Stimulated activated naive CD4-positive, alpha-beta T cell (primary cell): ENCODE data around the gene NAT9.

Source experiments
- DNase-seq, 6 experiments: peaks; one replicate each; lab custom pipeline; 2025; lab: John Stamatoyannopoulos, UW

The NAT9 gene

DNA sequence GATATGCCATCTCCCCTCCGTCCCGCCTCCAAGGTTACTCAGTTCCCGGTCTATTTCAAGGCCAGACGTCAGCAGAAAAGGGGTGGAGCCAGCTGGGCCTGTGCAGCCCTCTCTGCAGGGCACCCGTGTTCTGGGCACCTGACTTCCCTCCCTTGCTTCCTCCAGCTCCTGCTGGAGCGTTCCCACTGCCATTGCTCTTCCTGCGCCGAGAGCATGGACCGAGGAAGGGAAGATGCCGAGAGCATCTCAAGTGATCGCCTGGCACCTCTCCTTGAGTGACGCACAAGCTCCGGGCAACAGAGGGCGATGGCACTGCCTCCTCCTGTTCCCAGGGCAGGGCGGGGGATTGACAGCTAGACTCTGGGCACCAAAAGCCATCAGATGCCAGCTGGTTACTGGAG, 29.4 kb upstream of the NAT9 start:
- no peak for DNase-seq

DNA sequence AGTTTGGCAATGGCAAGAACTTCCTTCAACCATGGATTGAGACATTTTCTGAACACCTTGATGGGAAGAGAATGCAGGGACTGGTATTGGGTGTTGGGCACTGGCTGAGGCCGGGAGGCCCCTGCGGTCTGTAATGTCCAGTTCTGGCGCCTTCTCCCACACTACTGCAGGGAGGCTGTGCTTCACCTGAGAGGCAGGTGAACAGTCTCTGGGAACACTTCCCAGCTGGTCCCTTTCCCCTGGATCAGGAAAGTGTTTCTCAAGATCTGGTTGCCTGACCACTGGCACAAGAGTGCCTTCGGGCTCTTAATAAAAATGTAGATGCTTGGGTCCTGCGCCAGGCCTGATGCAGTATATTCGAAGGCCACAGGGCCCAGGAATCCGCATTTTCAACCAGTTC, 28.5 kb upstream of the NAT9 start:
- no peak for DNase-seq

DNA sequence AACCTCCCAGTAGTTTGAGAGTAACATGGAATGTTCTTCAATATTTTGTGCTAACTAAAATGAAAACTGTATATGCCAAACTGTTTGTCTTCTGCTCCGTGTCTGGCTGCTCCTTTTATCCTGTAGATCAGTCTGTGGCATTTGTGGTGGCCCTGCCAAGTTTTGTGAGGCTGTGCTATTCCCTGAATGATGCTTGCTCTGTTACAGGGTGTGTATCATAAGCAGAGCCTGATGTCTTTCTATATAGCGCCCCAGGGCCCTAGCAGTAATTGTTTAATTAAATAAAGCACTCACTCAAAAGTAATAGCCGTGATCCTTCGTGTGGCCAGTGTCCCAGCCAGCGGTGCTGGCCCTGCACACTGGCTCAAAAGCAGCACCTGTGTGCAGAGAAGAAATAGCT, 27.8 kb upstream of the NAT9 start:
- no peak for DNase-seq

DNA sequence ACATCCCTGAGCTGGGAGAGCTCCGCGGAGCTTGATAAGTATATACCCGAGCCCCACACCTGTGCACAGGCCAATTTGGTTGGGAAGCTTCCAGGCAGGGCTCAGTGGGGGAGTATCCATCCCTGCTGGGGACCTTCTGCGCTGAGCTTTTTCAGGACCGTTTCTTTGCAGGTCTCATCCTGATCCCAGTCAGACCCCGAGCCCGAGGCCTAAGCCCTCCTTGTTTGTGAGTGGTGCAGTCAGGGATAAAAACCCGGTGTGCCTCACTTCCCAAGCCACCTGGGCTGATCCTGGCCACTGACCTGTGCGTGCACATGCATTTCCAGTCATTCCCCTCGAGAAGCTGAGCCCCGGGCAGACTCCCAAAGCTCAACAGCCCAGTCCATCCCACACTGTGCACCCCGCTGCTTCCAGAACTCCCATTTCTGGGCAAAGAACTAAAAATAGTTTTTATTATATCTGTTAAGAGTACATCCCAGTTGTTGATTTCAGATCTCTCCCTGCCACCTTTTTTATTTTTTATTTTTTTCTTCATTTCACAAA, 27.3 kb upstream of the NAT9 start:
- DNase-seq = no peak

DNA sequence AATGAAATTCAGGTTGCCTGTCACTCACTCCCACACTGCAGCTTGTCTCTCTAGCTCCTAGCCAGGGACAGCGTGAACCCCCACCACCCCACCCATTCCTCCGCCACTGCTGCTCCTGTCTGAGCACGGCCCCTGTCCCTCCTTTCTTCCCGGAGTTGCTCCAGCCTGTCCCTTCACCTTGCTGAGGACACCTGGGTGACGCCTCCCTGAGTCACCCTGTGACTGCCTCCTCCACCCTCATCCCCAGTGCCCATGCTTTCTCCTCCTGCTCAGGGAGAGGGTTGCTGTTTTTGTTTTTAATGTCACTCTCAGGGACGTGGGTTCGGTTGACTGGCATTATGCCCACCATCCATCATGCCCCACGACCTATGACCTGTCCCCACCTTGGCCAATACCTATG, 25.8 kb upstream of the NAT9 start:
- no peak for DNase-seq

DNA sequence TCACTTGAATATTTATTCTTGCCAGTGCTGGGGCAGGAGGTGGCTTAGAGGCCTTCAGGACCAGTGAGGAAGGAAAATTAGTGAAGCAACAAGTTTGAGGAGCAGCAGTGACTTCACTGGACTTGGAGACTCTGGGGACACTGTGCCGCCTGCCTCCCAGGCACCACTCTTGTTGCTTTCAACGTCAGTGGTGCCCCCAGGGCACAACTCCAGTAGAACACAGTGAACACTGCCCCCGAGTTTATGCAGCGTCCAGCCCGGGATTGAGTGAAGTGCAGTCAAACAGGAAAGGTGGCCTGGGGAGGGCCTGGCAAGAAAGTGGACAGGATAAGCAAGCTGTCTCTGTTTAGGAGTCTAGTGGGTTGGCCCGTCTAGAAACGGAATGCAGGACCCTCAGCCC, 24.4 kb upstream of the NAT9 start:
- no peak for DNase-seq

DNA sequence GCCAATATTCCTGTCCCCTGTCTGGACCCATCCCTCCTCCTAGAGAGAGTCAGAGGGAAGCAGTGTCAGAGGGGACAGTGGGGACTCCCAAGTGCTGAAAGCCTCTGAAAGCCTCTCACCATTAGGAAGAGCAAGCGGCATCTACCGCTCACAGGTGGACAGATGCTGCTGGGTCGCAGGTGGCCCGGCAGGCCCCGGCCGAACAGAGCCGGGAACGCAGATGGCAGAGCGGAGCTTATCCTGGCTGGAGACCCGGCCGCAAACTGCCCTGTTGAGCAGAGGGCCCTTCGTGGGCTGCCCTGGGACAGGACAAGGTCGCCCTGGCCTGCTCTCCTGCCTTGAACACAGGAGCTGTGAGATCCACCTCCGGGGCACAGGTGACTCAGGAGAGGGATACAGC, 23.0 kb upstream of the NAT9 start:
- no peak for DNase-seq

DNA sequence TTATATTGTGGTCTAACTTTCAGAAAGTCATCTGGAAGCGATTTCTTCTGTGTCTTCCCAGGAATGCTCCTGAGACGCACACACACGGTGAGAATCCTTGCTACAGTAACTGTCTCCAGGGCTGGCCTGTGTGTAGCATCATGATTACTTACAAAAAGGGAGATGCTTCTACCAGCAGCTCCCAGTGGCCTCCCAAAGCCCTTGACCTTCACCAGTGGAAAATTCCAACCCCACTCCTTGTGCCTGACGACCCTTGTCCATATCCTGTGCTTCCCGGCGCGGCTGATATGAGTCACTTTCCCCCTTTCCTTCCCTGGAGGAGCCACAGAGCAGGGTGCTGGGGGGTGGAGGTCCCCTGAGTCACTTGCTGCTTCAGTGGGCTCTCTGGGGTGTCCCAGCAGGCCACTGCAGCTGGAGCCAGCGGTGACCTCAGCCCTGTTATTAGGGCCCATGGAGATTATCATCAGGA, 22.1 kb upstream of the NAT9 start:
- no peak for DNase-seq

DNA sequence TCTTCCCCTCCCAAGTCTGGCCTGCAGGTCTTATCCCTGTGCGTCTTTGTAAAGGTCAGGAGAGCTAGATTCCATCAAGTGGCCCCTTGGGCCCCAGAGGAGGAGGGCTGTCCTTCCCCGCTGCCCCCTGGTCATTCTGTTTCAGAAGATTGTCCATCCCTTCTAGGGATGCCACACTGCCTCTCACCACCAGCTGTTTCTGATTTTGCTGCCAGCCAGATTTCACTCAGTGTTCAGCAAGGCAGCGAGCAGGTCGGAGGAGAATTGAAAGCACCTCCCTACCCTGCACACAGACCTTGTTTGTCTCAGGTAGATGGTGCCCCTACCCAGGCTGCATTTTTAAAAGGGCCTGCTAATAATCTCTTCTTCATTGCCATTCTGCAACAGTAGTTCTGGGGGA, 21.7 kb upstream of the NAT9 start:
- no peak for DNase-seq

DNA sequence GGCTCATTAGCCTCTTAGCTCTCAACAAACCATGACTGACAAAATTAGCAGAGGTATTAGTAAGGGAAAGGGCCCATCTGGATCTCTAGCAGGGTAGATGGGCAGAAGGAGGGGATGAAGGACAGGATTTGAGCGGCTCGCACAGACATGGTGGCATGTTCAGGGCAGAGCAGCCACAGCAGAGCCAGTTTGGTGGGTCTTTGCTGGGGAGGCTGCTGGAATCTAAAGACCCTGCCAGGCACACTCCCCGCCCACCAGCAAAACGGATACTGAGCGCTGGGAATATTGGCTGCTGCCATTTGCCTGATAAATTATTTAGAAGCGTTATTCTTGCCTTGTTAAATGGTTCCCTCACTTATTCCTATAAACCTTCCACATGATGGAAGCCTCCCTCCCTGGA, 20.7 kb upstream of the NAT9 start:
- no peak for DNase-seq

DNA sequence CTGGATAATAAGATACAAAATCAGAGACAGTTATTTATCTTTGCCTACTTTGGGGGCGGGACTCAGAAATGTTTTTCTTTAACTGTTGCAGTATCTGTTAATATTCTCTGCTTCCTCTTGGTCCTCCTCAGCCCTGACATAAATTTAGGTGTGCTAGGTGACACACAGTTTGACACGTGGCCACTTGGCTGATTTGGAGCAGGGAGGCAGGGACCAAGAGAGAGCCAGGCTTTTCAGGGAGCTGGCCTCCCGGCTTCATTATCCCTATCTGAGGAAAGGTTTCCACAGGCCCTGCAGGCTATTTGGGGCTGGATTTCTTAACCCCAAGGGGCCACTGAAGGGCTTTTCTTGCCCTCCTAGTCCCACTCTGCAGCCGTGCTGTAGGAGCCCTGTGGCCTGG, 20.1 kb upstream of the NAT9 start:
- DNase-seq = no peak

DNA sequence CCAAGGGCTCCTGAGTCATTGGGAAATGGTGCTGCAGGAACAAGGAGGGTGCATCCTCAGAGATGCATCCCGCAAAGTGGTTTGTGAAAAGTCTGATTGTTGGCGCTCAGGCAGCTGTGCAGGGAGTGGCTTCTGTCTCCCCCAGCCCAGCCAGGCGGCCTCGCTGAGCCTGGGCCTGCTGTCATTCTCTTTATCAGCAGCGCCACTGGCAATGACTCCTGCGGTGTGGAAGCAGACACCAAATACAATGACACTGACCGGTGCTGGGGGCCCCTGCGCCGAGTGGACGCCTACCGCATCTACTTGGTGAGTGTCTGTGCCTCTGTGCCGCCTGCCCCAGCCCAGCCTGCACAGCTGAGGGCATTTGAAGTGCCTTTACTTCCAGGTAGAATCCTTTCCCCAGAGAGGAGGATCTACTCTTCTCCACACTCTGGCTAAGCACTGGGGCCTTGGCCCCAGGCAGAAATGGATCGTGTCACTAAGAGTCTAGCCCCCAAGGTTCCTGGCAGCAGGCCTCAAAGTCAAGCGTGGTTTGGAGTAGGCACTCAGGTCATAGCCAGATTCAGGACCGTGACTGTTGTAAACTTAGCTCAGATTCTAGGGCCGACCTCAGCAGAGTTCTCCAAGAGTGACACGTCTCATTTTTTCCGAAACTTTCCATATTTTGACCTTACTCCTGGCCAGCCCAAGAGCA, 19.3 kb upstream of the NAT9 start:
- DNase-seq = no peak

DNA sequence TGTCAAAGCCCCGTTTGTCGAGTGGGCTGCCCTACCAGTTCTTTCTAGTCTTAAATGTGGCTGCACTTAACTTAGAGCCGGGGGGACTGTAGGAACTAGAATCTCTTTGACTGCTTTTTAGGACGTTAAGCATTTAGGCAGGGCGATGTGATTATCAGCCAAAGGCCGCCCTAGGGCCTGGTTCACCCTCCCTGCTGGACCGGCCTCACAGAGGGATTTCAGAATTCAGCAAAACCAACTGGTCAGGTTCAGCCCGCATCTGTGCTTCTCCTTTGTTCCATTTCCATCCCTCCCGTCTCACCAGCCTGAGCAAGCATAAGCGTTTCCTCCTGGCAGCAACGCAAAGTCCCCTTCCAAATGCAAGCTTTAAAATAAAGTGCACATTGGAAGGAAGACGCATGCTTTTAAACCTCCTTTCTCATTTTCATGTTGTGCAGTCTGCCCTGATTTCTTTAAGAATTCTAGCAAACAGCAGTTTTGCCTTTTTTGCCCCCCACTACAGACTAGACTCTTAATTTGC, 16.5 kb upstream of the NAT9 start:
- DNase-seq = no peak

DNA sequence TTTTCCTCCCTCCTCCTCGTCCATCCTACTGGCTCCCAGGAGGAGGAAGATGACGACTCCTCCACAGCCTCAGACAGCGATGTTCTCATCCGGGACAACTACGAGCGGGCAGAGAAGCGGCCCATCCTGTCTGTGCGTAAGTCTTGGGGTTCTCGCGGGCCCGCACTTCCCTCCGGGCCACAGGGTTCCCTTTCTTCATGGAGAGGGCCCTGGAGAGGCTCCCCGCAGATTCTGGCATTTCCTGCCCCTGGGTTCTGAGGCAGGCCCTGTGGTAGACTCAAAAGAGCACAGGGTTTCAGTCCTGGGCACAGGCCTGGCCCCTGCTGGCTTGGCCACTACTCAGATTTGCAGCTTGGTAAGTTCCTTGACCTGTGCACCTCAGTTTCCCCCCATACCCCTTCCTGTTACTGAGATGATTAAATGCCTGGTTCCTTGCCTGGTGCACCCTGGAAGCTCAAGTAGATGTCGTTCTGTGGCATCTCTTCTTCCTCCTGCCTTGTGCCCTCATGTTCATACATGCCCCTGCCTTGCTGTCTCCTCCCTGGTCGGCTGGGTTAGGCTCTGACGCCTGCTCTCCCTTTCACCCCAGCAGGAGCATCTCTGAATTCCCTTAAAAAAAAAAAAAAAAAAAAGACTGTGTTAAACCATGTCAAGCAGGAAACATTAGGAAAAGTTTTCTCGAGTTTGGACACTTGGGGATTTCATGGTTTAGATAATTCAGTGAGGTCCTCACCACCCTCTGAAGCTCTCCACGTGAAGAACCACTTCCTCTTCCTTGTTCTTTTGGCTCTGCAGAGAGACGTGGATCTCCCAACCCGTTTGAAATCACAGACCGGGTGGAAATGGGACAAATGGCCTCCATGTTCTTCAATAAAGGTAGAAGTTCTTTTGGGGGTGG, 14.3 kb upstream of the NAT9 start:
- peak in 2 of 6 experiments; percentile 14 to 33 for DNase-seq

DNA sequence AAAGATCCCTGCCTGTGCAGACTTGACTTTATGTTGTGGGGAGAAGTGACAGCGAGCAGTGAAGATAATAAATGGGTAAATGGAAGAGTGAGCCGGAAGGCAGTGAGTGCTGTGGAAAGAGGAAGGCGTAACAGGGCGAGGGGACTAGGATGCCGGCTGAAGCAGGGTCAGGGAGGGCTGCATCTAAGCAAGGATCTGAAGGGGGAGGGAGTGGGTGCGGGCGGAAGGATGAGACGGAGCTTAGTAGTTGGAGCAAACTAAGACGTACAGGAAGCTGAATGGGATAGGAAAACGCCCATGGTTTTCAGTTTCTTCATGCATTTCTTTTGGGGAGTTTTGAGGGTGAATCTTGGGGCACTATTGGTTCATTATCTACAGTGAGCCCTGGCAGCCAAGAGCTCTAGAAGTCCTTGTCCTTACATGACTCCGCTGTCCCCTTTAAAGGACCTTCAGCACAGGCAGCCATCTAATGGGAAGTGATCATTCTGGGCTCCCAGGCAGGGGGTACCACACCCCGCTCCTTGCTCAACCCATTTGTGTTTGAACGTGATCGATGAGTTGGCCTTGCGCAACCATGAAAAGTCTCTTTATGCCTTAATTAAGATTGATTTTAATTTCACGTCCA, 10.4 kb upstream of the NAT9 start:
- DNase-seq = peak in 2 of 6 experiments; percentile 13 to 14

DNA sequence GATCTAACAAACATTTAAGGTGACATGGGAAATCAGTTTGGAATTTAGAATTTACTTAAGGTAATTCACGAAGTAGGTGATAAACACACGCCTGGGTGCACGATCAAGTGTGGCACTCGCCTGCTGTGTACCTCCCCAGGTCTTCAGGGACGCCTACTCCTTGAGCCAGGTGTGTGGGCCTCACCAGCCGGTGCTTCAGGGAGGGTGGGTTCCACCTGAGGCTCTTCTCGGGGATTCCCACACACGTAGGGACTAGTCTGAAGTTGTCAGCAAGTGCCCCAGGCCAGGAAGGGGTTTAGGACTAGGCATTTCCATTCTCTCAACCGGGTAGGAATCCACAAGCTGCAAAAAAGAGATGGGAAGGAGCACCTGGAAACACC, 9.8 kb upstream of the NAT9 start:
- no peak for DNase-seq

DNA sequence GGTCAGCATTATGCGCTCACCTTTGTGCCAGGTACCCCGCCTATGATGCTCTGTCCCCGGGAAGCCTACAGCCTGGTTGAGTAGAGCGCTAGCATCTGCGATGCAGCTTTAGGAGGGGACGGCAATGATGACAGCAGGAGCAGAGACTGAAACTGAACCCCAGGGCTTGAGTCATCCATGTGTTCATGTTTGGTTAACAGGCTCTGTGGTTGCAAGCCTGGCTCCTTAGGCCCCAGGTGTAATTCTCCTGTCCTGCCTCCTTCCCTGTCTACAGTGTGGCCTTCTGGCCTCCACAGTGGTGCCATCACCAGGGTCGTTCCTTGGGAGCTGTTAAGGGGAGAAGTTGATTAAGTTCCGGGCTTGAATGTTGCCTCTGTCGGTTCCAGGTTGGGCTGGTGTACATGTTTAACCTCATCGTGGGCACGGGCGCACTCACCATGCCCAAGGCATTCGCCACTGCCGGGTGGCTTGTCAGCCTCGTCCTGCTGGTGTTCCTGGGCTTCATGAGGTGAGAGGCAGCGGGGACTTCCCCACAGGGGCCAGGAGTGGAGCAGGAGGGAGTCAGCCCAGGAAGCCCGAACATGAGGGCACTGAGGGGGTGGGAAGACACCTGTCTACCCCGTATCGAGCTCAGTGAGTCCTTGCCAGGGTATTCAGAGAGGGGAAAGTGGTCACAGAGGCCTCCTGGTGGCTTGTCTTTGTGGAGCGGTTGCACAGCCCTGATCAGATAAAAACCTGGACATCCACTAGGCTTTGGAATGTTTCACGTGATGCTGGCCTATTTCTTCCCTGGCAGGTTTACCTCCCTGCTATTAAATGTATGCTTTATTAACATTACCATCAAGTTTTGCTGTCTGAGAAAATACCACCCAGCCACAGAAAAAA, 9.2 kb upstream of the NAT9 start:
- DNase-seq = peak in 1 of 6 experiments; percentile 6

DNA sequence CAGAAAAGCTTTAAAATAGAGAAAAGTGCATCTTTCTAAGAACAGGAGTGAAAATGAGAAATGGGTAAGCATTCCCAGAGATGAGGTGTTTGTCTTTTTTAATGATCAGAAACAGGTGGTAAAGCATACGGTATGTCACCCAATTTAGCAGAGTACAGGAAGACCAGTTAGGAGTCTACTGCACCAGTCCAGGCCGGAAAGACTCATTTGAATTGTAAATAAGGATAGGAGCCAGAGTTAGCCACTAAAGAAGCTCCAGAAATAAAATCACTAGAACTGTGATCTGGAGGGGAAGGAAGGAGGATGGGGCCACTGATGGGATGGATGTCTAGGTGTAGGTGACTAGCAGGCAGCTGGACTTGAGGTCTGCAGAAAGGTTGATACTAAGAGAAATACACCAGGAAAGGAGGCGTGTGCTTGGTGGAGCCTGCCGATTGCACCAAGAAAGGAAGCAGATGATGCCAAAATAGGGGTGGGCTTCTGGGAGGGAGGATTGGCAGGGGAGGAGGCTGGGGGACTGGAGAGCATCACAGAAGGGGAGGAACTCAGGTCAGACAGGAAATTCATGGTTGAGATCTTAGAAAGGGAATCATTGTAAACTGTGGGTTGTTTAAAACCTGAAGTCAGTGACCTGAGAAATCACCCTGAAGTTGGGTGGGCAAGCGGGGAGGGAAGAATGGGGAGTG, 8.1 kb upstream of the NAT9 start:
- no peak for DNase-seq

DNA sequence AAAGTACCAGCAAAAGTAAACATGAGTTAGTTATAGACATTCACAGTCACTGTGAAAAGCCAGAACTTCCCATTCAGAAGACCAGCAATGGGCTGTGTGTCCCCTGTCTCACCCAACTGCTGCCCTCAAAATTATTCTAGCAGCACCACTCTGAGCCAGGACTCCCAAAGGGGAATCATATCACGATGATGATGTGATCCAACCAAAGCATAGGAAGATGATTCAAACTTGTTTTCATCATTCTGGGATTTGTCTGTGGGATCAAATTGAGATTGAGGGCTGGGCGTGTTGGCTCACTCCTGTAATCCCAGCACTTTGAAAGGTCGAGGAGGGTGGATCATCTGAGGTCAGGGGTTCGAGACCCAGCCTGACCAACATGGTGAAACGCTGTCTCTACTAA, 6.4 kb upstream of the NAT9 start:
- no peak for DNase-seq

DNA sequence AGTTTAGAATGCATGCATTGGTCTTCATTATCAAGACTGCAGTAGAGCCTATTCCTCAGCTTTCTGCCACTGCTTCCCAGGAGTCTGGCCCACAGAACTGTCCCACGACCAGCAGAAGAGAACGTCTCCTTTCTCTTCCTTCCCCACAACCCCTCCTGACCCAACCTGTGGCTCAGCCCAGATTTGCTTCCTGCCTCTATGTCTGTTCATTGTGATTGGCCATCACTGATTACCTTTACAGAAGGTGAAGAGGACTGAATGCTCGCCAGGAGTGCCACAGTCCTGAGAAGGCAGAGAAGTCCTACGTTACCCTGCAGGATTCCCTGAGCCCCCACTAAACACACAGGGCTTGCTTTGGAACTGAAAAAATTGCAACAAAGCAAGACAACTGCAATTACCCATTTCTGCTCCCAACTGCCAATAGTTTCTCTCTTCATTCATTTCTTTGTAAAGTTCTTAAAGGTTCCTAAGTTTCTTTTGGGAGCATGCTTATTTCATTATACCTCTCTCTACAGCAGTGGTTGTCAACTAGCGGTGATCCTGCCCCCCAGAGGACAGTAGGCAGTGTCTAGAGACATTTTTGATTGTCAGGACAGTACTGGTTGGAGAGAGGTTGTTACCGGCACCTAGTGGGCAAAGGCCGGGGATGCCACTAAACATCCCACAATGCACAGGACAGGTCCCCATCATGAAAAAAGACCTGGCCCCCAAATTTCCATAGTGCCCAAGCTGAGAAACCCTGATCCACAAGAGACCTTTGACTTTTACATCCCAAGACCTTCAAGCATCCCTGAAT, 4.5 kb upstream of the NAT9 start:
- DNase-seq = no peak
